Activated T-cell treated with anti-CD3 and anti-CD28 coated beads for 1 hour (primary cell): ENCODE results near the gene ZNF518A.

Experiments
- DNase-seq: peaks from one replicate; pipeline ENCODE4 v3.0.0-alpha.2; 2020; ENCODE audit warnings: low read depth

The ZNF518A gene, protein sequence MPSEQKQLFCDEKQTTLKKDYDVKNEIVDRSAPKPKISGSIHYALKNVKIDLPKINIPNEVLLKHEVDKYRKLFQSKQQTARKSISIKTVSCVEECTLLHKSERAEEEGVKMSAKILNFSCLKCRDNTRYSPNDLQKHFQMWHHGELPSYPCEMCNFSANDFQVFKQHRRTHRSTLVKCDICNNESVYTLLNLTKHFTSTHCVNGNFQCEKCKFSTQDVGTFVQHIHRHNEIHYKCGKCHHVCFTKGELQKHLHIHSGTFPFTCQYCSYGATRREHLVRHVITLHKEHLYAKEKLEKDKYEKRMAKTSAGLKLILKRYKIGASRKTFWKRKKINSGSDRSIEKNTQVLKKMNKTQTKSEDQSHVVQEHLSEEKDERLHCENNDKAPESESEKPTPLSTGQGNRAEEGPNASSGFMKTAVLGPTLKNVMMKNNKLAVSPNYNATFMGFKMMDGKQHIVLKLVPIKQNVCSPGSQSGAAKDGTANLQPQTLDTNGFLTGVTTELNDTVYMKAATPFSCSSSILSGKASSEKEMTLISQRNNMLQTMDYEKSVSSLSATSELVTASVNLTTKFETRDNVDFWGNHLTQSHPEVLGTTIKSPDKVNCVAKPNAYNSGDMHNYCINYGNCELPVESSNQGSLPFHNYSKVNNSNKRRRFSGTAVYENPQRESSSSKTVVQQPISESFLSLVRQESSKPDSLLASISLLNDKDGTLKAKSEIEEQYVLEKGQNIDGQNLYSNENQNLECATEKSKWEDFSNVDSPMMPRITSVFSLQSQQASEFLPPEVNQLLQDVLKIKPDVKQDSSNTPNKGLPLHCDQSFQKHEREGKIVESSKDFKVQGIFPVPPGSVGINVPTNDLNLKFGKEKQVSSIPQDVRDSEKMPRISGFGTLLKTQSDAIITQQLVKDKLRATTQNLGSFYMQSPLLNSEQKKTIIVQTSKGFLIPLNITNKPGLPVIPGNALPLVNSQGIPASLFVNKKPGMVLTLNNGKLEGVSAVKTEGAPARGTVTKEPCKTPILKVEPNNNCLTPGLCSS (N-terminal part only)

DNA sequence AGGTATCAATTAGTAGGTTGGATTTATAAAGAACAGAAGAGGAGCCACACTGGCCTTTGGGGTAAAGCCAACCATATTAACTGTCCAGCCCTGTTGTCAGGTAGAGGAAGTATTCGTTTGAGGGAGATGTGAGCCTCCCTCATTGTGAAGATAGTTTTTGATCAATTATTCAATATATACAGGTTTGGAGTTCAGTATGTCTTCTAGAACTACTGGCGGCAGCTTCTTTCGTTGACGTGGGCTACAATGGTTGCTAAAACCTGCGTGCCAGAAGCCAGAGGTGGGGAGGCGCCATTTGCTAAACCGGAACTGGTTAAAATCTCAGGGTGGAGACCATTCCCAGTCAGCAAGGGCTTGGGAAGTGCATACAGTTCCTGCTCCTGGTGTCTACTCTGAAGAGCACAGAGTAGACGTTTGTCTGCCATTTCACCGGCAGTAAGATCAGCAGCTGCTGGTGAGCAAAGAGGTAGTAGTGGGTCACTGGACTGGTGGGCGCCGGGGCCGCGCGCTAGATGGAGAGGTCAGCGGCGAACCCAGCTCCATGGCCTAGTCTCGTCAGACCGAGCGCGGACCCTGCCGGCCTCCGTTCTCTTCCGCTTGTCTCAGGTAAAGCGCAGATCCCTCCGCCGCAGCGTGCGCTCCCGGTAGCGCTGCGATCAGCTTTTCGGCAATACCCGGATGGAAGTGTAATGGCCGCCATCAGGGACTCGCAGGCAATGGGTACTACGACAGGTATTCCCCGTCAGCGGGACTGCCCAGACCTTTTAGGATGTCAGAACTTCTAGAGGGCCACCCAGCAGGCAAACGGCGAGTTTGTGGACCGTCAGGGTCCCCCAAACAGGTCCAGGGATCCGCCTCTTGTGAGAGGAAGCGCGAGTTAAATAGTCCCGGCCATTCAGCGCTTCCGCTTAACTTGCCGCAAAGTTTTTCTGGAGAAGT, at the start of gene ZNF518A:
TSS of gene ZNF518A (plus strand) at position 911 of the 939 bp plus-strand sequence. CDS start 26,026 bp downstream, outside the sequence.
- DNase-seq, result peak; percentile 79

DNA sequence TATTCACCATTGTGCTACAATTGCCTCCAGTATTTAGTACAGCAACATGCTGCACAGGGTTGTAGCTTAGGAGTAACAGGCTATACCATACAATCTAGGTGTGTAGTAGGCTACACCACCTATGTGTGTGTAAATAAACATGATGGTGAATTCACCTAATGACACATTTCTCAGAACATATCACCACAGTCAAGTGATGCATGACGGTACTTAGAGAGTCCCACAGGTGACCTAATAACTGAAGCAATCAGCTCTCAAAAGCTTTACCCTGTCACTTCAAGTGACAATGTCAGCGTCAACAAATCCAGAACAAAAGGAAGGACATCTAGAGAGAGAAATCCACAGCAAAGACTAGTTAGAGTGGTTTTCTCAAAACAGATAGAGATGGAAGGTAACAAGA, 47.9 kb upstream of the ZNF518A start:
- DNase-seq, result no peak

DNA sequence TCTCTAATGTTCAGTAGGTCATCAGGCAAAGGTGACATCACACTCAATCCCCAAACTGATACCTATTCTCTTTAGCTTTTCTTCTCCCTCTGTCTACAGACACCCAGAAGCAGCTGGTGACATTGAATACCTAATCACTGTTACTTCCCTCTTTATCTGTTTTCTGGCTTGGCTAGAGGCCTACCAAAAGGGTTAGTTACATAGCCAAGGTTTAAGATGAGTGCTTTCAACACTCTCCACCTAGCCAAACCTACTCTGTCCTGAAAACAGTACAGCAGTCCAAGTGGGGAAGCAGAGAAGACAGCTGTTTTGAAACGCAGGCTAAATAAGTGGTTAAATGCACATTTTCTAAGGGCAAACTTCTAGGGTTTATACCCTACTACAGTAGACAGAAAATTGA, 47.3 kb upstream of the ZNF518A start:
- DNase-seq, result no peak

DNA sequence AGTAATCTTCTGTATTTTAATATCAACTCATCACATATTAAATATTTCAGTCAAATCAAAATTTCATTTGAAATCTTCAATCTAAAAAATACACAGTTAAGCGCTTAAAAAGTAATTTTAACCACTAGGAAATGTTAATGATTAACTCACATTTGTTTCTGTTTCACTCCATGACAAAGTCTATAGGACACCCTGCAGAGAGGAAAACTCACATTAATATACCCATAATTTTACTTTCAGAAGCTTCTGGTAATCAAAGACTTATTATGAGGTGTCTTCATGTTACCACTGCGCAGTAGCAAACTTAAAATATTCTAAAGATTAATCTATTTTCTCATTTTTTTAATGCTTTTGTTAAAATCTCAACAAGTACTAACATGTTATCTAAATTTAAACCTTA, 41.0 kb upstream of the ZNF518A start:
- DNase-seq, result no peak

DNA sequence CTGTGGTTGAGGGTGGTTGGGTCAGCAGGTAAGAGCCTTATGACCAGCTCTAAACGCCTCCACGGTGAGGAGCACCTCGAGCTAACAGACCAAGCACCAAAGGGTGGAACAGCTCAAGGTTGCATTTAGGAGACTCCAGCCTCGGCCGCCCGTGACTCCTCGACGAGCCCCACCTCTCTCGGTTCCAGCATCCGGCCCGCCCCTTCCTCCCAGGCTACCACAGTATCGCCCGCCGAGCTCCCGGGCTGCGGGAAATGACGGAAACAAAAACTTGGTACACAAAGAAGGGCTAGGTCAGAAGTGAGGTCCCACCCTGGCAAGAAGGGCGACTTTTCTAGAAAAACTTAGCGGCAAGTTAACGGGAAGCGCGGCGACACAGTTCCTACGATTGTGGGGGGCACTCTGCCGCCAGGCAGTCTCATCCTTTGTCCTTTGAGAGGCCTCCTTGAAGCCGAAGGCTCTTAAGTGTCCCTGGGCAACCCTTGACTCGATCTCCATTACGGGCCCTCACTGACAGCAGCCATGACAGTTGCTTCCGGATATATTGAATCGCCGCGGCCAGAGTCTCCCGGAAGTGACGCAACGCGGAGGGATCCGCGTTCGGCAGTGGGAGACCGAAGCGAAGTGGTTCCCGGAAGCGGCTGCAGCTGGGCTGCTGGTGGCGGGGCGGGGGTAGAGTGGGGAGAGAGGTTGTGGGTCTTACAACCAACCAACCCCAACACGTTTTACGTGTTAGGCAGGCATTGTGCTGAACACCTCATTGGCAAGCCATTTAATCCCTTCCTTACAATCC, 40.2 kb upstream of the ZNF518A start:
- peak; percentile 86 for DNase-seq

DNA sequence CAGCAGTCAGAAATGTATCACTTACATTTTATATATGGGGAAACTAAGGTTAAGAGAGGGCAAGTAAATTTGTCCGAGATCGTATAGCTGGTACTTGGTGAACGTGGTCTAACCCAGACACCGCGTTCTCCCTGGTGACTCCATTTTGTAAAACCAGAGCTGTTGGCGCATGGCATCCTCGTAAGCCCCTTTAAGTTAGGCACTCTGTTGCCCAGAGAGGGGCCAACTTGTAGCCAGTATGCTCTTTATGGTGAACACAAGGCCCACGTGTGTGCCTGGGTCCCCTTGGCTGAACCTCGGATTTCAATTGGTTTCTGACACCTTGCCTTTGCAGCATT, 39.7 kb upstream of the ZNF518A start:
- DNase-seq, result peak; percentile 9

DNA sequence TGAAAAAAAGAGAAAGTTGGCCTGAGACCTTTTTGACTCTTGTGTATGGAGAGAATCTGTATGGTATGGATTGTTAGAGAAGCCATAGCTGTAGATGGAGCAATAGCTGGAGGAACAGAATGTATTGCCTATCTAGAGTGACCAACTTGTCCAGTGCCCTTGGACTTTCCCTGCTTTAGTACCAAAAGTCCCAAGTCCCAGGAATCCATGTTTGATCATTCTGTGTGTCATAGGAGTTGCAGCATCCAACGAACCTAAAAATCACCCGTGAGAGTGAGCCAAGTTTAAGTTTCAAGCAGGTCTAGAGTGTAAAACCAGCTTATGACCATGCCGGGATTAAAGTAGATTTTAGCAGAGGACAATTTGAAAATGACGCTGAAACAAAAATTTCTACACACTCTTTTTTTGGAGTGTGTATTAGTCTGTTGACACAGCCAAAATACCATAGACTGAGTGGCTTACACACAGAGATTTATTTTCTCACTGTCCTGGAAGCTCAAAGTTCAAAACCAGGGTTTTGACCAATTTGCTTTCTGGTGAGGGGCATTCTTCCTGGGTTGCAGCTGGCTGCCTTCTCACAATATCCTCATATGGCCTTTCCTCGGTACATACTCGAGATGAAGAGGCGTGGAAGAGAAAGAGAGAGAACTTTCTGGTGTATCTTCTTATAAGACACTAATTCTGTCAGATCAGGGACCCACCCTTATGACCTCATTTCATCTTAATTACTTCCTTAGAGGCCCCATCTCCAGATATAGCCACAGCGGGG, 36.9 kb upstream of the ZNF518A start:
- DNase-seq, result no peak

DNA sequence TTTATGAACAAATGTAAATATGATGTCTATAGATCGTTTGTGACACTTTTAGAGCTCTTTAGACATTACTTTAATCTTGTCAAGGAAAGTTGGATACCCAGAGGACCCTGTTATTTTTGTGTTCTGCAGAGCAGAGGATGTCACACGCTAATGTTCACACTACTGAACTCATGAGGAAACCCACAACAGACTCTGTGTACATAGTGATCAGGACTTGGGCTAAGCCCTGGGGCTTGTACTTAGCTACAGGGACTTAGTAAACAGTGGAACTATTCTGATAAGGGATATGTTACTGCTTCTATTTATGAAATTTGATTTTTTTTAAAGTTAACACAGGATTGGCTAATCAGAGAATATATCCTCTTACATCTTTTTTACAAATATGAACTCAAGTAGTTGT, 36.1 kb upstream of the ZNF518A start:
- DNase-seq, result no peak

DNA sequence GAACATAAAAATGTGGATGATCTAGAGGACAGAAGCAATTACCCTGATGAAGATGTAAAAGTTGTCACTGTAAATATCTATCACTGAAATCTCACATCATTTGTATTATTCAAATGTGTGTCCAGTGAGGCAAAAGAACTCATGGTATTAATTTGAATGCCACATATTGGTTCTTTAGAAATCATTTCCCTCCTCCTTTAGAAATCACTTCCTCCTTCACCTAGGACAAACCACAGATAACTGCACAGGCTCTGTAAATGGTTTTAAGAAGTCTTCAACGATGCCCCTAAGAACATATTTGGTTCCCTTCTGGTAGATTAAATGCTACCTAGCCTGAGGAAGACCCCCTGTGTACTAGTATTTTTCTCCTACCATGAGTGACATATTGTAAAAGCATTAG, 33.1 kb upstream of the ZNF518A start:
- DNase-seq, result no peak

DNA sequence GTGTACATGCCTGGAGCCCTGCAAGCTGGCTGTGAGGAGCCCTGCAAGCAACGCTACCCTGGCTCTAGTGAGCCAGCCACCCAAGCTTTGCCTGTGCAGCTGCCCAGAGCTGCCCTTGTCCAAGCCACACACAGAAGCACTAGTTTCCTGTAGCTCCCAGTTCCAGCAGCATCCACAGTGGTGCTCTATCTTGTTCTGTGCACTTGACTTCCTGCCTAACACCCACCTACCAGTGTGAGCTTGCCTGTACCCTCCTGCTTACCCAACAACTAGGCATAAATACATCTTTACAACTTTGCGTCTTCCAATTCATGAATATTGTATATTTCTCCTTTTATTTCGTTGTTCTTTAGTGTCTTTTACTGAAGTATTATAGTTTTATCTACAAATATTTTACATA, 32.2 kb upstream of the ZNF518A start:
- DNase-seq, result no peak

DNA sequence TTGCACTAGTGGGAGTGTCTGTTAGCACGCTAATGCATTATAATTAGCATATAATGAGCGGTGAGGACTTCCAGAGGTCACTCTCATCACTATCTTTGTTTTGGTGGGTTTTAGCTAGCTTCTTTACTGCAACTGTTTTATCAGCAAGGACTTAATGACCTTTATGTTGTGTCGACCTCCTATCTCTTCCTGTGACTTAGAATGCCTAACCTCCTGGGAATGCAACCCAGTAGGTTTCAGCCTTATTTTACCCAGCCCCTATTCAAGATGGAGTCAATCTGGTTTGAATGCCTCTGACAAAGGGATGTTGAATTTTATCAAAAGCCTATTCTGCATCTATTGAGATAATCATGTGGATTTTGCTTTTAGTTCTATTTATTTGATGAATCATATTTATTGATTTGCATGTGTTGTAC, 22.5 kb upstream of the ZNF518A start:
- no peak for DNase-seq

DNA sequence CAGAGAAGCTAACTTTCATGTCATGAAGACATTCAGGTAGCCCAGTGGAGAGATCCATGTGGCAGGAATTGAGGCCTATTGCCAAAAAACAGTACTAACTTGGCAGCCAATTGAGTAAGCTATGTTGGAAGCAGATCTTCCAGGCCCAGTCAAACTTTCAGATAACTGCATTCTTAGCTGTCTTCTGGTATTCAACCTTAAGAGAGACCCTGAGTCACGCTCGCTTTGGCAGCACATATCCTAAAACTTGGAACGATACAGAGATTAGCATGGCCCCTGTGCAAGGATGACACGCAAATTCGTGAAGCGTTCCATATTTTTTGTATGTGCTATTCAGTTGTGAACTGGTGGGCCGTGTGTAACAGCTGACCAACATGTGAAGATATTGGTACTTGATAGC, 17.6 kb upstream of the ZNF518A start:
- DNase-seq, result no peak

DNA sequence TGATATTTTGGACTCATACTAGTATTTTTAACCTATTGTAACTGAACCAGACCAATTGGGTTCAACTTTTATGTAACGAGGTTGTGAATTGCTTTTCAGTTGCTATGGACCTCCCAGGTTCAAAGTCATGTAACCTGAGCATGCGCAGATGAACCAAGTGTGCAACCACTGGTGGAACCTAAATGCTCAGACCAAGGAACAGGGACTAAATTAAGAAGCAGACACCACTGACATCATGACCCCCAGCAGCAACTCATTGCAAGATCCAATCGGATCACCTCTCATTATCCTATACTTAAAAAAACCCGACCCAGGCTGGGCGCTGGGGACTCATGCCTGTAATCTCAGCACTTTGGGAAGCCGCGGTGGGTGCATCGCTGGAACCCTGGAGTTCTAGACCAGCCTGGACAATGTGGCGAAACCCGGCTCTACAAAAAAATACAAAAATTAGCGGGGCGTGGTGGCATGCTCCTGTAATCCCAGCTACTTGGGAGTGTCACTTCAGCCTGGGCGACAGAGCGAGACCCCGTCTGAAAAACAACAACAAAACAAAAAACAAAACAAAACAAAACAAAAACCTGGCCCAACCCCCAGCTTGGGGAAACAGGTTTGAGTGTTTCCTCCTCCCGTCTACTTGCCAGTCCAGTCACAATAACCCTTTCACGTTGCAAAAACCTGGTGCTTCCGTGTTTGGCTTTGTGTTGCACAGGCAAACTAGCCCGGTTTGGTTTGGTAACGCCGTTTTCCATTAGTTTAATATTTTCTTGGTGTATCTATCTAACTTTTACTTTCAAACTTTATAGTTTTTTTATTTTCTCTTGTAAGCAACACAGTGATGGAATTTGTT, 11.3 kb upstream of the ZNF518A start:
- no peak for DNase-seq

DNA sequence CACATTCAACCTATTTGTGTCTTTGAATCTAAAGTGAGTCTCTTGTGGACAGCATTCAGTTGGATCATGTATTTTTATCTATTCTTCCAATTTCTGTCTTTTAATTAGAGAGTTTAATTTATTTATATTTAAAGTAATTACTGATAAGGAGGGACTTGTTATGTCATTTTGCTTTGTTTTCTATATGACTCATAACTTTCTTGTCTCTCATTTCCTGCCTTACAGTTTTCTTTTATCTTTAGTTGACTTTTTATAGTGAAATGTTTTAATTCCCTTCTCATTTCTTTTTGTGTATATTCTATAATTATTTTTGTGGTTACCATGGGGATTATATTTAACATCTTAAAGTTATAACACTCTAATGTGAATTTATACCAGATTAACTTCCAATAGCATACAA, 7.3 kb upstream of the ZNF518A start:
- DNase-seq, result no peak

DNA sequence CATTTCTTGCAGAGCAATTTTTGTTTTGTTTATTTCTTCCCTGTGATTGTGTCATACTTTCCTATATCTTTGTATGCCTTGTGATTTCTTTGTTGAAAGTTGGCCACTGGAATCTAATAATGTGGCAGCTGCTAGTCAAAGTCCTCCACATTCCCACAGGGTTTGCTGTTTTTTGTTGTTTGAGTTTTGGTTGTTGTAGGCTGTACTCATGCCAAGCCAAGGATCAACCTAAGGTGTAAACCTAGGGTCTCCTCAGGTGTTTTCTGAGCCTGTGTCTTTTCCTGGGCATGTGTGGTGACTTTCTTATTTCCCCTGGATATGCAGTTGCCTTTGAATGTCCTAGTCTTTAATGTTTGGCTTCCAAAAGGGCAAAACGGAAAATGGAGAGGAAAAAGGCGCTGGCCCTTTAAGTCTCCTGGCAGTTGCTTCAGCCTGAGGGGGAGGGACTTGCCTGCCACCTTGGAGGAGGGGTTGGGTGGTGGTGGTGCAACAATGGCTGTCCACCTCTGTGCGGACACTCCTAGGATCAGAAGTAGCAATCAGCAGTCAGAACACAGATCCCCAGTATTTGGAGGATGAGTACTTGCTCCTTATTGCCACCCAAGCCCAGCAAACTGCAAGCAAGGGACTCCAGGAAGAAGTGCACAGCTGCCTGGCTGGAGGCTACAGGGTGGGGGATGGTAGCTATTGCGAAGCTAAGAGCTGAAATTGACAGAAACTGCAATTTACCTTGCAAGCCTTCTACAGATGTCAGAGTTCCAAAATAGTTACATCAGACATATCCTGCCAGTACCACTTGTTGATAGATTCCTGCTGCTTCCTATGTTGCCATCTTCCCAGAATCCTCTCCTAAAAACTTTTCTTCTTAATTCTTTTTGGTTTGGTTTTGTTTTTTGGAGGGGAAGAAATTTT, 5.6 kb upstream of the ZNF518A start:
- DNase-seq, result no peak

DNA sequence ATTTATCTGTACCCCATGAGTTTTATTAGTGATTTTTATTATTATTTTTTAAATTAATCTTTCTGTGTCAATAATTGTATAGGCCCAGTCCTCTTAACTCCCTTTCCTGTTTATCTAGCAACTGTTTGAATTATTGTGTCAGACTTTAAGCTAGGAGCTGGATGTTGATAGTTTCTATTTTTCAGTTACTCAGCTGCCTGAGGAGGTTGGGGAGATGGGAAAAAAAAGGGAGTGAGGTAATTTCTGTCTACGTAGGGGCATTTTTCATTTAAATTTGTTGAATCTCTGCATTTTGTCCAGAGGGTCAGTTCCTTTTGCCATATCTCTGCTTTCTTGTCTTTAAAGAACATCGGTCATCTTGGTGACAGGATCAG, 5.0 kb upstream of the ZNF518A start:
- no peak for DNase-seq

DNA sequence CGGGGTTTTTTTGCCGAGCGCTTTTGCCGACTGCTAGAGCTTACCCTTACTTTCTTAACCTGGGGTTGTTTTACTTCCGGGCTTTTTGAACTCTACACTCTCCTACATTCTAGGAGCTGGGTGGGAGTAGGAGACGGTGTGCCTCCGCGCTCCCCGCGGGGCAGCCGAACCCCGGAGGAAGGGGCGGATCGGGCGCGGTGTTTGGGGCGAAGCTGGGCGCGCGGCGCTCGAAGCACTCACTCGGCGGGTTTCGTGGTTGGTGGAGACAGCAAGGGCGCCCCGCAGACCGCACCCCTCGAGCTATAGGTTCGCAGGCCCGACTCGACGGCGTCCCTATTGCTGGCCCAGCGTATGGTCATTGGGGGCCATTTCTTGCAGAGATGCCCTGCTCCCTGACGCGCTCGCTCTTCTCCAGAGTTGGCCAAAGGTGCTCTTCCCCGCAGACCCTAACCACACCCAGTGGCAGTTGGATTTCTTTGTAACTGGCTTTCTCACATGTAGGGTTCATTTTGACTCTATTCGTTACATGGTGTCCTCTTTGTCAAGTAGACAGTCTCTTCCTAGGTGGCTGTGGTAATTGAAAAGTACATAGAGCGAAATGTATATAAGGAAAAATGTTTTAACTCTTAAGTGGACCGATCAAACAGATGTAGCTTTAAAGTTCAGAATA, 364 bp downstream of the ZNF518A start:
- DNase-seq, result peak; percentile 61

DNA sequence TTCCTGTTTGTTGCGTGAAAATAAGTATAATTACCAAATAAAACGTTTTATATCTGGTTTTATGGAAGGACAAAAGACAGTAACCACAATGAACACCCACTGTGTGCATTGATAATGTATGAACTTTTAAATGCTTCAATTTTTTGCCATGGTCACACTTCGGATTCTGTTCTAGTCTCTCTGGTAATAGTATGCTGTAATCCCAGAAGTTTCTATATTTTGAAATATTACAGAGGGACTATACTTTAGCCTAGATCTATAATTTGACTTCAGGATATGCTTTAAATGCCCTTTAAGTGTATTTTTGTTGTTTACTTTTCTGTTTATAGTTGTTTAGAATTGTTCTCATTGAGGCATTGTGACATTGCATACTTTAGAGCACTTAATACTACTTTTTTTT, 1.5 kb downstream of the ZNF518A start:
- DNase-seq, result no peak
